Stimulated activated CD4-positive, alpha-beta T cell treated with anti-CD3 and anti-CD28 coated beads, Interleukin-4, amount 100 ng/mL, for 24 hours (primary cell): ENCODE data around the gene PFDN5.

ENCODE experiments used
- DNase-seq: peaks from one replicate; pipeline ENCODE4 v3.0.0-alpha.2; 2020

PFDN5 gene

DNA sequence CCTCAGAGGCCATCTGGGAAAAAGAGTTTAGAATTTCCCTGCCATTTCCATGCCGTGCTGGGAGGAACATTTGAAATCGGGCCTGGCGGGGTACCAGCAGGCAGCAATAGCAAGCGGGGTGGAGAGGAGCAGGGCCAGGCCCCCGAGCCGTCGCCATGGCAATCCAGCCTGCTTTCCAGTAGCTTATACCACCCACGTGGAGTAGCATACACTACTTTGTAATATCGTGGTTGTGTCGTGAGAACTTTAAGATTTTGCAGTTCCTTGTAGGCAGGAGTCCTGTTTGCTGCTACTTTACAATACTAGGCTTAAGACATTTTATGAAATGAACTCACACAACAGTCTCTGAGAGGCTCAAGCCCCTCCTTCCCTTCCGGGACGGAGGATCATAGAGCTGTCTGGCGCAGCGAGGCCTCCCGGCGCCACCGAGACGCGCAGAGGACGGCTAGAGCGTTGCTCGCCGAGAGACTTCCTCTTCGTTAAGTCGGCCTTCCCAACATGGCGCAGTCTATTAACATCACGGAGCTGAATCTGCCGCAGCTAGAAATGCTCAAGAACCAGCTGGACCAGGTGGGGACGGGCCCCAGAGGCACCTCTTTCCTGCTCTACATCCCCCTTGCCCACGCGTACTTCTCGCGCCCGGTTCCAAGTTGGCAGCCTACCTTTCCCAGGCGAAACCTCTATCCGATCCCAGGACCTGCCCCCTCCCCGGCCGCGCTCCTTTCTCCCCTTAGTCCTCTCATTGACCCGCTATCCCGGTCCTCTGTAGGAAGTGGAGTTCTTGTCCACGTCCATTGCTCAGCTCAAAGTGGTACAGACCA, at the start of gene PFDN5:
TSS of gene PFDN5 (plus strand) at position 473 of the 821 bp plus-strand sequence. CDS start at position 499, 26 bp downstream.
- DNase-seq, result peak; percentile 88

GRCh38 chr12:53251477-53252348, 43.6 kb upstream of the PFDN5 start:
- peak; percentile 68 for DNase-seq

- no peak for DNase-seq
Observed at GRCh38 chr12:53252349-53252916, 42.9 kb upstream of the PFDN5 start.

DNA sequence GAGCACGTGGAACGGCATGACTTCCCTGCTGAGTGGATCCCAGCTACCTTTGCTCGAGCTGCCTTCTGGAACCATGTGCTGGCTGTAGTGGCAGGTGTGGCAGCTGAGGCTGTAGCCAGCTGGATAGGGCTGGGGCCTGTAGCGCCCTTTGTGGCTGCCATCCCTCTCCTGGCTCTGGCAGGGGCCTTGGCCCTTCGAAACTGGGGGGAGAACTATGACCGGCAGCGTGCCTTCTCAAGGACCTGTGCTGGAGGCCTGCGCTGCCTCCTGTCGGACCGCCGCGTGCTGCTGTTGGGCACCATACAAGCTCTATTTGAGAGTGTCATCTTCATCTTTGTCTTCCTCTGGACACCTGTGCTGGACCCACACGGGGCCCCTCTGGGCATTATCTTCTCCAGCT, 42.0 kb upstream of the PFDN5 start:
- no peak for DNase-seq

DNA sequence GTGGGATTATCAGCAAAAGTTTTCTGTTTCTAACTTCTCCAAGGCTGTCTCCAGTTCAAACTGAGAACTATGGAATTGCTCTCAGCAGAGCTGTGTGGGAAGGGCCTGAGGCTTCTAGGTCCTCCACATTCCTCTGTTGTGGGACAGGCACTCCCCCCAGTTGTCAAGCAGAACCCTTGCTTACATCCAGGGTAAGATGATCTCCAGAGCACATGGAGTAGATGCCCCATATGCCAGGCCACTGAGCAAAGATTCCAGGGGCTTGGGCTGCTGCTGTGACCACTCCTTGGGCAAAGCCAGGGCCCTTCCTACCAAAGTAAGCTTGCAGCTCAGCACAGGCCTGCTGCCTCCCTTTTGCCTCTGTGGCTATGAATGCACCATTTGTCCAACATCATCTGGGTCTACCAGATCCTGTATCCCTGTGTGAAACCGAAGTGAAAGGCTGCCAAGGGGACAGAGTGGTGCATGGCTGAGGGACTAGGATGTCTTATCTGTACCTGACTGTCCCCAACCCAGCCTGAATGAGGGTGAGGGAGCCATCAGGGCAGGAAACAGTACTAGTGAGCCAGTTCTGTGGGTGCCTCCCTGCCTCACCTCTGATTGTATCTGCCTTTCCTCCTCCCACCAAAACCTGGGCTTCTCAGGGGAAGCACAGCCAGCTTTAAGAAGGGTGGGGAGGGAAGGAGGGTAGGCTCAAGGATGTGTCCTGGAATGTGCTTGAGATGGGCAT, 40.4 kb upstream of the PFDN5 start:
- no peak for DNase-seq

DNA sequence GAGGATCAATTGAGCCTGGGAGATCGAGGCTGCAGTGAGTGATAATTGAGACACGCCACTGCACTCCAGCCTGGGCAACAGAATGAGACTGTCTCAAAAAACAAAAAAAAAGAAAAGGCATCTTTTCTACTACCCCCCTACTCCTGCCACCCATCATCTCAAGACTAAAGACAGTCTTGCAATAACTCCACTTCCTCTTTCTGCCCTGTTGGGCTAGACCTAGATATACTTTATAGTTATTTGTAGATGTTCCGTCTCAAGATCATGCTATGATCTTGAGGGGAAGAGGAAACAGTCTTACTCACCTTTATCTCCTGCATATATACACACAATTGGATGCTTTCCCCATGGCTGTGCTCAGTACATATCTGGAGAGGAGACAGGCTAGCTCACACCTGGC, 39.3 kb upstream of the PFDN5 start:
- no peak for DNase-seq

DNA sequence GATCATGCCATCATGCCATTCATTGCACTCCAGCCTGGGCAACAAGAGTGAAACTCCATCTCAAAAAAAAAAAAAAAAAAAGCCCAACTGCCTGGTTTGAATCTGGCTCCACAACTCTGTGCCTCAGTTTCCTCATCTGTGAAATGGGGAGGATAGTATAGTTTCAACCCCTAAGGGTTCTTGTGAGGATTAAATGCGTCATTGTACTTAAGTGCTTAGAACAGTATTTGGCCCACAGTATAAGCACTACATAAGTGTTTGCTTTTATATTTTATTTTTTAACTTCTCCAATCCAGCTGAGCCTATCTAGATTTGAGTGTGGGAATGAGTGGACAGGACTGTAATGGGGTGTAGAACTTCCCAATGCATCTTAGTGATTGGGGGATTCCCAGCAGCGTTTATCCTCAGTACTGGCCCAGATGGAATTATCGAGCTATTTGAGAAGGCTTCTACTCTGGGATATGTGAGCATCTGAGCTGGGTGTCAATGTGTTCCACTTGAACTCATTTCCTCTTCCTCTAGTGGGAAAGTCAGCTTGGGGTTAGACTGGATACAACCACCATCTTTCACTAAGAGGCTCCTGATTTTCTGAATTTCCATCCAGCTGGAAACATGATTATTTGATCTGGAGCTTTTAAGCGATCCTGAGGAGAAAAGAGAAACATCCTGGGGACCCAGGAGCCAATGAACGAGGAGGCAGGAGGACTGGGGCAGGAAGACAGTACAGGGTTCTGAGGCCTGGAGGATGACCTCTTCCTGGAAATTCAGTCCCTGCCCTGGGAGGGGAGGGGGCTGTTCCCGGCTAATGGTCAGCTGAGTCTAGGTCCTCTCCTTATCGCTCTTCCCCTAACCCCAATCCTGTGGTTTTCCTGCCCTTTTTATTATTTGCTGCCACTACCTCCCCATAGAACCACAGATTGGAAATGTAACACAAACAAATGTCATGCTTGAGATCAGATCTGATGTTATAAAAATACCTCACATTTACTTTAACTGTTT, 36.5 kb upstream of the PFDN5 start:
- no peak for DNase-seq

GRCh38 chr12:53259891-53260290, 35.5 kb upstream of the PFDN5 start:
- DNase-seq, result no peak

DNA sequence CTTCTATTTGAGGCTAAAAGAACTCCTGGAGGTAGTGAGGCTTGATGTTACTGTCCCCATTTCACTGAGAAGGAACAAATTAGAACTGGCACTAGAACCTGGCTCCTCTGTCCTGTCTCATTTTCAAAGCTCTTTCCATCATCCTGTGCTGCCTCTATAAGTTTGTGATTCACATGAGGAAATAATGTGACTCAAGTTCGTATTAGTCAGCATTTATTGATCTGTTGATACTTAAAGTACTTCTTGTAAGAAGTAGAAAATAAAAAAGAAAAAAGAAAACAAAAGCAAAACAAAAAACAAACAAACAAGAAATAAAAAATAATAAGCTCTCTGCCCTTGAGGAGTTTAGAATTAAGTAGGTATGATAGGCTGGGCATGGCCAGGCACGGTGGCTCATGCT, 29.6 kb upstream of the PFDN5 start:
- no peak for DNase-seq

GRCh38 chr12:53267306-53267998, 27.9 kb upstream of the PFDN5 start:
- DNase-seq, result peak; percentile 27

- DNase-seq, result peak; percentile 82
Observed at GRCh38 chr12:53267999-53268629, 27.2 kb upstream of the PFDN5 start, which contains the start of gene ESPL1. TSS of gene ESPL1 (plus strand) at chr12:53268299. CDS start at chr12:53268767, 468 bp downstream.

- no peak for DNase-seq
Observed at GRCh38 chr12:53268630-53269562, 26.4 kb upstream of the PFDN5 start.

GRCh38 chr12:53274445-53274844, 20.9 kb upstream of the PFDN5 start:
- no peak for DNase-seq

DNA sequence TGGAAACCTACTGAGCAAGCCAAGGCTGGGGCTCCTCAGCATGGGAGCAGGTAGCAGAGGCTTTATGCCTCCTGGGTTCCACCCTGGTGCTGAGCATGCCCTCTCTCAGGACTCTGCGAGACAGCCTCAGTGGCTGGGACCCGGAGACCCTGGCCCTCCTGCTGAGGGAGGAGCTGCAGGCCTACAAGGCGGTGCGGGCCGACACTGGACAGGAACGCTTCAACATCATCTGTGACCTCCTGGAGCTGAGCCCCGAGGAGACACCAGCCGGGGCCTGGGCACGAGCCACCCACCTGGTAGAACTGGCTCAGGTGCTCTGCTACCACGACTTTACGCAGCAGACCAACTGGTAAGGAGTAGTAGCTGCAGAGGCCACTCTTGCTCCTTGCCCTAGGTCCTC, 18.8 kb upstream of the PFDN5 start:
- DNase-seq, result no peak

DNA sequence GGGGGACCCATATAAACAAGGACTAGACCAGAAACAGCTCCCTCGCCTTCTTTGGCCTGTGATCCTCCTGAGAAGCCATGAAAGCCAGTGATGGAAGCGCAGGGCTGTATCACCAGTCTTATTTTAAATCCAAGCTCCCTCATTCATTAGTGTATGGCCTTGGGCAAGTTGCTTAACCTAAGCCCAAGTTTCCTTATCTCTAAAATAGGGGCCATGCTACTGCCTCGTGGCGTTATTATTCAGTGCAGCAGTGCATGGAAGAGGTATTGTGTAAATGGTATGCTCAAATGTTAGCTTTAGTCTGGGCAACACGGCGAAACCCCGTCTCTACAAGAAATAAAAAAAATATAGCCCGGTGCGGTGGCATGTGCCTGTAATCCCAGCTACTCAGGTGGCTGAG, 17.4 kb upstream of the PFDN5 start:
- DNase-seq, result no peak

GRCh38 chr12:53279283-53279869, 16.0 kb upstream of the PFDN5 start:
- no peak for DNase-seq

DNA sequence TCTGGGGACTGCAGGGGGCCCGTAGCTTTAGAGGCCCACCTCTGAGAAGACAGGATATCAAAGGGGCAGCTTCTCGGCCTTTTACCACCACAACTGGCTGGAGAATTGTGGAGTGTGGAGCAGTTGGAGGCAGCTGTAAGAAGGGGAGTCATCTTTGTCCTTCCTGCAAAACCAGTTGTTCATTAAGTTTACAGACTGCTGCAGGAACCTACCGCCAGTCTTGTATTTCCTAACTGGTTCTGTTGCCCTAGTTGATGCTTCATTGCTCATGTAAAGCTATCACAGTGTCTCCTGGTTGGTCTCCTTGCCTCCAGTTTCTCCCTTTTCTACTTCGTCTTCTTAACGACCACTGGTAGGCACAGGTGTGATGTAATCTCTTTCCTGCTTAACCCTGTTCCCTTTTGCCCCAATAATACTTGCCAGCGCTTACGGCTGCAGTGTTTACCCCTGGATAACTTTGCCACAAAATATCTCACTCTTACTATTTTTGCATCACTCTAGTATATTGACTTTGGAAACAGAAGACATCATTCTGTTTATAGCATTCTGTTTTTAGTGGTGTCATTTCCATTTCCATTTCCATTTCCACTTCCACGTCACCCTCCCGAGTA, 15.3 kb upstream of the PFDN5 start:
- DNase-seq, result no peak

DNA sequence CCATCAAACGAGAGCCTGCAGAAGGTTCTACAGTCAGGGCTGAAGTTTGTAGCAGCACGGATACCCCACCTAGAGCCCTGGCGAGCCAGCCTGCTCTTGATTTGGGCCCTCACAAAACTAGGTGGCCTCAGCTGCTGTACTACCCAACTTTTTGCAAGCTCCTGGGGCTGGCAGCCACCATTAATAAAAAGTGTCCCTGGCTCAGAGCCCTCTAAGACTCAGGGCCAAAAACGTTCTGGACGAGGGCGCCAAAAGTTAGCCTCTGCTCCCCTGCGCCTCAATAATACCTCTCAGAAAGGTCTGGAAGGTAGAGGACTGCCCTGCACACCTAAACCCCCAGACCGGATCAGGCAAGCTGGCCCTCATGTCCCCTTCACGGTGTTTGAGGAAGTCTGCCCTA, 8.9 kb upstream of the PFDN5 start:
- DNase-seq, result no peak
